GM15510 (cell line): Measurements from ENCODE around the gene F10.

Experiments
- POLR2A ChIP-seq: IDR thresholded peaks from 3 replicates; pipeline ENCODE4 v1.6.1; 2011; ENCODE audit warnings: borderline replicate concordance; ENCODE audit not compliant: insufficient read length; ENCODE audit errors: extremely low read depth

Gene F10

DNA sequence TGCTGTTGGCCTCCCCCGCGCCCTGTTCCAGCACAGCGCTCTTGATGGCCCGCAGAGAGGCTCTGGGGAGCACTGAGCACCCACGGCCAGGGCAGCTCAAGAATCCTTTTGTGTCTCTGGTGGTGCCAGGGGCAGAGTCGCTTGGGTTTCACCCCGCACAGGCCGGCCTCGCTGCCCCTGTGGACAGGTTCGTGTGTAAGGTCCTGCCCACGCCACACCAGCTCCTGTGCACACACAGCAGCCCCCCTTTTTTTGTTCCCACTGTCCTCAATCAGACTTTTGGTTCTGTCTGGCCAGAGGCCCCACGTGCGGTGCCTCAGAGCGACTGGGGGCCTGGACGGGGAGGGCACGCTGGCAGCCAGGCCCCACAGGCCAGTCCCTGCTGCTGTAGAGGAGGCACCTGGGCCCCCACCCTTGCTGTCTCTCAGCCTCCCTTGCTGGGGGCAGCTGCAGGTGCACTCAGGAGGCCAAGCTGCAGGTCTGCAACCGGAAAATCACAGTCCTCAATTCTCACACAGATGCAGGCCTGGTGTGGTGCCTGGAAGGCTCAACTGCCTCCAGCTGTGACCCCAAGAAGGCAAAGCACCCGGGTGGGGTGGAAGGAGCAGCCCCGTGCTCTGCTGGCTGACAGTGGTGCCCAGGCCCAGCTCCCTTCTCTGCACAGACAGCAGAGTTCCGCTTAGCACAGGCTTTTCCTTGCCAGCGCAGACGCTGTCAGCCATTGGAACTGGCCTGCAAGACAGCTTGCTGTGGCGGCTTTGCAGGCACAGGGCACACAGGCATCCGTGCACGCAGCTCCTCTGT lies 29.6 kb upstream of the F10 start:
- no peak for TF ChIP-seq POLR2A

DNA sequence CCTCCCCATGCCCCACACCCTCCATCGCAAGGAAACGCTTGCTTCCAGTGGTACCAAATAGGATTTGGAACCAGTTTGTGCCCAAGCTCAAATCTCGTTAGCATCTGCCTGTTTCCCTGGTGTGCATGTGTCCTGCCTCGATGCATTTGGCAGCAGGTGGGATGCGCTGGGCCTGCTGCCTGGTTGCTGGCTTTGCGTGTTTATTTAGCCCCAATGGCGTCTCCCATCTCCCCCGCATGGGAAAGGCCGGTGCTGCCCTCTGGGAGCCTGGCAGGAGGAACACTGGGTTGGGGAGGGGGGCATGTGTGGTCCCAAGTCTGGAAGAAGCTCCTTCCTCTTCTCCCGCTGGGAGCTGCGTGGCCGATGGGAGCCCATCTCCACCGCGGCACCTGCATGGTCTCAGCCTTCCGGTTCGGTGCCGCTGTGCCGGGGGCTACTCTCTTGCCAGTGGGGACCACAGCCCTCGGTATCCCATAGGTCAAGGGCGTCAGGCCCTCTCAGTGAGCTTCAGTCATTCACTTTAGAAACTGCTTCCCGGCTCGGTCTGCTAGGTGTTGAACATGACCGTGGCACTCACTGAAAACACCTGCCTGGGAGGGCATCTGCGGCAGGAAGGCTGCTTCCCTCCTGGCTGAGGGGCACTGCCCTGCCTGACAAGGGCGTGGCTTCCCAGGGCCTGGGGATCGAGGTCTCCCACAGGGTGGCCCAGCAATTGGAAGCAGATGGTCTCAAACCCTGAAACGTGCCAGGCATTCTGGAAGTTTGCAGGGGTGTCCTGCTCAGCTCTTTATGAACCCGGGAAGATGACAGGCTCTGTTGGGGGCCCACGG lies 28.8 kb upstream of the F10 start:
- TF ChIP-seq POLR2A, result no peak

DNA sequence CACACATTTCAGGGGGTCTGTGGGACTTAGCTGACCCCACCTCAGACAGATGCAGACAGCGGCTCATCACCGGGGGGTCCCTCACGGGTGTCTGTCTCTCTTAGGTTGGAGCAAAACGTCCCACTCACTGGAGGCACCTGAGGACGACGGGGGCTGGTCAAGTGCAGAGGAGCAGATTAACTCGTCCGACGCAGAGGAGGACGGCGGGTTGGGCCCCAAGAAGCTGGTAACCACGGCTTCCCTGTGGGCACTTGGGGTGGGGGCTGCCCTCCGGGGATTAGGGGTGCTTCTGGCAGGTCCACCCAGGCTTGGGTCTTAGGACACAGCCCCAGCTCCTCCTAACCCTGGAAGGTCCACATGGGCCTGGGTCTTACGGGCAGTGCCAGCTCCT lies 28.2 kb upstream of the F10 start:
- no peak for TF ChIP-seq POLR2A

DNA sequence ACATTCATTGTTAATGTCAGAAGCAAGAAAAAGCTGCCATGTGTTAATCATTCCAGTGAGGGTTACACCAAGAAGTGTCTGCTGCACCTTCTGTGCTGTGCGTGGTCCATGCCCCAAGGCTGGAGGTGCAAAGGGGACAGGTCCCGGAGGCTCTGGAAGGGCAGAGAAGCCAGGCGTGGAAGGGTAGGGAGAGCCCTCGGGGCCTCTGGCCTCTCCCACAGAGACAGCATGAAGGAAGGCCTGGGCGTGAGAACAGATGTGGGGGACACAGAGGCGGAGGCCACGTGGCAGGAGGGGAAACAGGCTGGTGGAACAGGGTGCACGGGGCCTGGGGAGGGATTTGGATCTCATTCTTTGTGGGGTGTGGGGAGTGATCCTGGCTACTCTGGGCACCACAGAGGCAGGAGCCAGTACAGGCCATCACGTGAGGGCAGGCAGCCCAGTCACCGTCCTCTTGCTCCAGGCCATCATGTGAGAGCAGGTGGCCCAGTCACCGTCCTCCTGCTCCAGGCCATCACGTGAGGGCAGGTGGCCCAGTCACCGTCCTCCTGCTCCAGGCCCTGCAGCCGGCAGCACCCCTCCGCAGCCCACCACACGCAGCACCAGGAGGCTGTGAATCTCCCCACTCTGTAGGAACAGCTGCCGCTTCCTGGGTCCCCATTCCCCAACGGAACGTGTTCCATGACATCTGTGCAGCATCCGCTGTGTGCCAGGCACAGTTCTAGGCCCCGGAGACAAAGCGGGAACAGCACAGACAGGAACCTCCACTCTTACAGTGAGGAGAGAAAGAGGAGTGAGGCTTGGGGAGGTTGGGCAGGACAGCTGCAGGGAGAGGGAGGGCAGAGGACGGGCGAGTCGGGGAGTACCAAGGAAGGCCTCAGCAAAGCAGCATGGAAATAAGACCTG lies 27.2 kb upstream of the F10 start:
- no peak for TF ChIP-seq POLR2A

DNA sequence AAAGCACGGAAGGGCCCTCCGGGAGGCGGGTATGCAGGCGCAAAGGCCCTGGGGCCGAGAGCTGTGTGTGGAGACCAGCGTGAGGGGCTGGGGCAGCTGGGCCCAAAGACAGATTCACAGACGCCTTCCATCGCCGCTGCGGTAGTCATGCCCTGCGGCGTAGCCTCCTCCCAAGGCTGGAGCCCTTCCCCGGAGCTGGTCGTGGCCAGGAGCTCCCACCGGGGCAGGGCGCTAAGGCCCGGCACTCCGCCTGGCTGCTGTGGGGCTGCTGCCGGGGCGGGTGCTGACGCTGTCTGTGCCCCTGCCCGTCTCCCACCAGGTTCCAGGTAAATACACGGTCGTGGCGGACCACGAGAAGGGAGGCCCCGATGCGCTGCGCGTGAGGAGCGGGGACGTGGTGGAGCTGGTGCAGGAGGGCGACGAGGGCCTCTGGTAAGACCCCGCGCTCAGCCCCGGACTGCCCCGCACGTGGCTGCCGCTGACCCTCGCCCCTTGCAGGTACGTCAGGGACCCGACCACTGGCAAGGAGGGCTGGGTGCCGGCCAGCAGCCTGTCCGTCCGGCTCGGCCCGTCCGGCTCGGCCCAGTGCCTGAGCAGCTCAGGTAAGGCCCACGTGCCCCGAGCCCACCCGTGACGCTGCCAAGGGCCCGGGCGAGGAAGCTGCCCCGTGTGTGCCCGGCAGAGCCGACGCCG lies 26.4 kb upstream of the F10 start:
- no peak for TF ChIP-seq POLR2A

DNA sequence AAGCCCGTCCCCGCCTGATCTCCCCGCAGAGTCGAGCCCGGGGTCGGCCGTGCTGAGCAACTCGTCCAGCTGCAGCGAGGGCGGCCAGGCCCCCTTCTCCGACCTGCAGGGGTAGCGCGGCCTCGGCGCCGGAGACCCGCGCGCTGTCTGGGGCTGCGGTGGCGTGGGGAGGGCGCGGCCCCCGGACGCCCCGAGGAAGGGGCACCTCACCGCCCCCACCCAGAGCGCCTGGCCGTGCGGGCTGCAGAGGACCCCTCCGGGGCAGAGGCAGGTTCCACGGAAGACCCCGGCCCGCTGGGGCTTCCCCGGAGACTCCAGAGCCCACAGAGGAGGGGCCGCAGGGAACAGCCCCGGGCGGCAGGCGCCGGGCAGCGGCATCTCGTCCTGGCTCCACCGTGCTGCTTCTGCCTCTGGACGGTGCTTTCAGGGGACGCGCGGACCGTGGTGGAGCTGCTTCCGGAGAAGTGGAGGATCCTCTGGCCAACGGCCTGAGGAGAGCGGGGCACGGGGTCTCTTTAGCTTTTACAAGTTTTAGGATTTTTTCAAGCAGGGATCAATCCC lies 25.8 kb upstream of the F10 start:
- no peak for TF ChIP-seq POLR2A

DNA sequence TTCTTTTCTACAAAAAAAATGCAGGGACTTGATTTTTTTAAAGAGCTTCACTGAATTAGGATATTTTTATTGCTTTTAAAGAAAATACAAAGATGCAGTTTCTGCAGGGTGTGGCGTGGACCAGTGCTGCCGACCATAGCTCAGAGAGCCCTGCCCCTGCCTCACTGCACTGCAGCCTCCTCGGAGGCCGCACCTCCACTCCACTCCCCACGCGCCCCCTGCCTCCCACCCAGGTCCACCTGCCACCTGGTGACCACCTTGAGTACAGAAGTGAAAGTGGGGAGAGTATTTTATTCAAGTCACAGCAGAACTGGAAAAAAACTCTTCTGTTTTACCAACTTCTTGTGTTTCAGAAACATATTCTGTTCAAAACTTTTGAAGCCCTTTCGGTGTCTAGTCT lies 24.9 kb upstream of the F10 start:
- no peak for TF ChIP-seq POLR2A

DNA sequence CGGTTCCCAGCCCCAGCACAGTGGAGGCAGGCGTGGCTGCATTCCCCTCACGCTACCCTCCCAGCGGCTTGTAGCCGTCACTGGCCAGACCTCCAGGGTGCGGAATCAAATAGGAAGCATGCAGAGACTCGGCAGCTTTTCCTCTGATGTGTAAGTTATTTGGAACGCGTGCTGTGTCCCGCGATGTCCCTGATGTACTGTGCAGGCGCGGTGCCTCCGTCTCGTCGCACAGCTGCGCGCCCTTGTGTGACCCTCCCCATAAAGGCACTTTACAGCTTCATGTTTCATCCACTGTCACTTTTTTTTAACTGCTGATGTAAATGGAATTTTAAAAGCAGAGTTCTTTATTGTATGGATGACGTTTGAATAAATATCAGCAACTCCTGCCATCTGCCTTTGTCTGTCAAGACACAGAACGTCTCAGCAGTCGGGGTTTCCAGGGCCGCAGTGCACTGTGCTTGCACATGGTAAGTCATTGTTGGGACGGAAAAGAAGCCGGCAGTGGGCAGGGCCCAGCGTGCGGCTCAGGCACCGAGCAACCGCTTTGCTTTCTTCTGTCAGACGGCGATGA lies 24.4 kb upstream of the F10 start:
- TF ChIP-seq POLR2A, result no peak

DNA sequence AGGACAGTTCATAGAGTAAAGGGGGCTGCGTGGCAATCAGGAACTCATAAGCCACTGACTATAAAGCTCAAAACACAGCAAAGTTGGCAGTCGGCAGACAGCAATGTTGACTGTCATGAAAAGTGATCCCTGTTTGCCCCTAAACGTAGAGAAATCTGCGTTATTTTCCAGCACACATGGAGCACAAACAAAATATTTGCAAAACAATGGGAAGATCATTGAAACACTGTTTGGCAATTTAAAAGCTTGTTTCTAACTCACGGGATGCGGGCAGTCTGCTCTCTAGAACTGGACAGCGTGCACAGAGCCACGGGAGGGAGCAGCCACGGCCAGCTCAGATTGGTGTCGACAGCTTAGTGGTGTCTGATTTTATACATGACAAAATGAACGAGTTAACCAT lies 23.5 kb upstream of the F10 start:
- TF ChIP-seq POLR2A, result no peak

DNA sequence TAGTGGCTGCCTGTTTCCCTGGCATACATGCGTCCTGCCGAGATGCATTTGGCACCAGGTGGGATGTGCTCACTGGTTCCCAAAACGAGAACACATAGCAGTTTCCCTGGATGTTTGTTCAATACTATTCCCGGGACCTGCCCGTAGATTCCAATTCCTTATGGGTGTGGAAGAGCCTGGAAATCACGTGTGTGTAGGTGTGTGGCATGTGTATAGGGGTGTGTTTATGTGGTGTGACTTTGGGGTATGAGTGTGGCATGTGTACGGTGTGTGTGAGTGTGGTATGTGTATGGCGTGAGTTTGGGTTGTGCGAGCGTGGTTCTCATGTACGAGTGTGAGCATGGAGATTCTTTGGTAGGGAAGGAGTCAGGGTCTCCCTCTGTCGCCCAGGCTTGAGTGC lies 19.9 kb upstream of the F10 start:
- TF ChIP-seq POLR2A, result no peak

DNA sequence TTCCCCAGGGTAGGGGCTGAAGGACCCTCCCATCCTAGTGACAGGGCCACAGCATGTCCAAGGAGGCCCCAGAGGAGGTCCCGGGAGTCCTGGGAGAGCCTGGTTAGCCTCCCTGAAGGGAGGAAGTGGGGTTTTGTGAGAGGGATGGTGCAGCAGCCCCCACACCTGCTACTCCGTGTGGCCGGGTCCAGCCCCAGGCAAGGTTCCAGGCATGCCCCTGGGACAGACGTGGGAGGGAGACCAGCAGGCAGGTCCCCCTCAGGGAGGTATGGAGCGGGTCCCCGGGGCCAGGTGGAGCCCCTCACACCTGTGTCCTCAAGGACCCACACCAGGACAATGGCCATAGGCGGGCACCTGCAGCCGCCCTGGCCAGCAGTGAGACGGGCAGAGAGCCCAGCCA lies 19.0 kb upstream of the F10 start:
- no peak for TF ChIP-seq POLR2A

DNA sequence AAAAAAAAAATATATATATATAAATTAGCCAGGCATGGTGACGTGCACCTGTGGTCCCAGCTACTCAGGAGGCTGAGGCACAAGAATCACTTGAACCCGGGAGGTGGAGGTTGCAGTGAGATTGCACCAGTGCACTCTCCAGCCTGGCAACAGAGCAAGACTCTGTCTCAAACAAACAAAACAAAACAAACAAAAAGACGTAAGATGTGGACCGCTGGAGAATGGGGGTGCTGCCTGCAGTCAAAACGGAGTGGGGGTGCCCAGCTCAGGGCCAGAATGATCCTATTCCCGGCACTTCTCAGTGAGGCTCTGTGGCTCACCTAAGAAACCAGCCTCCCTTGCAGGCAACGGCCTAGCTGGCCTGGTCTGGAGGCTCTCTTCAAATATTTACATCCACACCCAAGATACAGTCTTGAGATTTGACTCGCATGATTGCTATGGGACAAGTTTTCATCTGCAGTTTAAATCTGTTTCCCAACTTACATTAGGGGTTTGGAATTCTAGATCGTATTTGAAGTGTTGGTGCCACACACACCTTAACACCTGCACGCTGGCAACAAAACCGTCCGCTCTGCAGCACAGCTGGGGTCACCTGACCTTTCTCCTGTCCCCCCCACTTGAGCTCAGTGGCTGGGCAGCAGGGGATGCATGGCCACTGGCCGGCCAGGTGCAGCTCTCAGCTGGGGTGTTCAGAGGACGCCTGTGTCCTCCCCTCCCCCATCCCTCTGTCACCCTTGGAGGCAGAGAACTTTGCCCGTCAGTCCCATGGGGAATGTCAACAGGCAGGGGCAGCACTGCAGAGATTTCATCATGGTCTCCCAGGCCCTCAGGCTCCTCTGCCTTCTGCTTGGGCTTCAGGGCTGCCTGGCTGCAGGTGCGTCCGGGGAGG lies 17.3 kb upstream of the F10 start, which contains the start of gene F7:
TSS of gene F7 (plus strand) at position 760 of the 889 bp plus-strand sequence. CDS start at position 811, 51 bp downstream.
- no peak for TF ChIP-seq POLR2A
